Measurements from ENCODE around the gene GMEB2. TPM values are rescaled to one million over a fixed set of nuclear protein-coding genes. Genes with fewer than 3 reads are reported as not detected.

The GMEB2 gene
- total RNA-seq, 1 experiment from 2014 or later, result 14.3 TPM

GRCh38 chr20:63591147-63591533, 35.8 kb downstream of the GMEB2 start:
- no peak for DNase-seq
- H3T11ph ChIP-seq (ENCODE audit: low read length), result no peak overlapping the region
- no peaks in the 10 kb centered on the region for H3K27me3 ChIP-seq (ENCODE audit: insufficient read depth, low read length)
- no peak overlapping the region for H2BK15ac ChIP-seq (ENCODE audit: low read depth, low read length)
- H3K79me1 ChIP-seq (ENCODE audit: insufficient read depth, low read depth, low read length, poor library complexity, severe bottlenecking), result no peaks in the 10 kb centered on the region
- H3K36me3 Mint-ChIP-seq (ENCODE audit: insufficient read depth in 1 of 3, low read depth in 3 of 3), result peaks cover 2 to 40% (median 28%) of the 10 kb centered on the region in 3 experiments
- no peak overlapping the region for H4K91ac ChIP-seq (ENCODE audit: insufficient read length, low read depth, low read length)
- H2BK5ac ChIP-seq (ENCODE audit: insufficient read length, low read length), result no peak overlapping the region
- no peak overlapping the region for H3K23ac ChIP-seq (ENCODE audit: insufficient read length, low read depth, low read length)
- no peak overlapping the region for H2BK20ac ChIP-seq (ENCODE audit: low read depth, low read length, poor library complexity, severe bottlenecking)
- no peak overlapping the region for H2BK120ac ChIP-seq (ENCODE audit: low read depth, low read length, poor library complexity, severe bottlenecking)
- no peak overlapping the region for H3K27ac ChIP-seq (ENCODE audit: insufficient read length, low read depth, low read length)
- H4K8ac ChIP-seq (replicated peaks; ENCODE audit: insufficient read length, low read depth, low read length), result no peak overlapping the region
- no peak overlapping the region for H3K9ac ChIP-seq (ENCODE audit: extremely low read depth, insufficient read length, low read length)
- TF ChIP-seq CTCF (conservative IDR thresholded peaks at IDR 0.05), result no peak
- no peaks in the 10 kb centered on the region for H3K27me3 Mint-ChIP-seq (ENCODE audit: low read depth)
- peaks cover 3 to 7% of the 10 kb centered on the region in 2 experiments; a peak in 2 of 4 replicates for H3K4me1 Mint-ChIP-seq
- H3K9me3 ChIP-seq (ENCODE audit: control insufficient read depth, low read depth, low read length), result no peaks in the 10 kb centered on the region
- H2AFZ ChIP-seq (ENCODE audit: low read length), result no peak overlapping the region
- H3K9me3 Mint-ChIP-seq, result no peaks in the 10 kb centered on the region
- no peaks in the 10 kb centered on the region for H4K20me1 ChIP-seq (ENCODE audit: control insufficient read depth, insufficient read depth, insufficient read length)
- no peak overlapping the region for H2AK5ac ChIP-seq (ENCODE audit: insufficient read length, low read length)
- H4K5ac ChIP-seq (ENCODE audit: insufficient read length, low read depth, low read length), result no peak overlapping the region
- H3K4ac ChIP-seq (ENCODE audit: low read depth, low read length), result no peak overlapping the region
- H3K27ac Mint-ChIP-seq, result no peak overlapping the region; a peak in 1 of 7 replicates
- H3K4me1 ChIP-seq (ENCODE audit: insufficient read depth, low read length), result no peaks in the 10 kb centered on the region
- WGBS (ENCODE audit: extremely low coverage, insufficient read length, low lambda C conversion rate), result no CpG with 5 or more reads among the region's 4 CpGs
- no peaks in the 10 kb centered on the region for H3K79me2 ChIP-seq (ENCODE audit: insufficient read depth, low read length)
- no peak overlapping the region for H3K4me3 Mint-ChIP-seq
- no peaks in the 10 kb centered on the region for H3K23me2 ChIP-seq (ENCODE audit: insufficient read length, low read depth, low read length, poor library complexity, severe bottlenecking)
- no peak overlapping the region for H3K18ac ChIP-seq (ENCODE audit: insufficient read length, low read depth, low read length)
- H3K4me2 ChIP-seq (ENCODE audit: insufficient read depth, insufficient read length, low read length), result no peak overlapping the region
- H2BK12ac ChIP-seq (ENCODE audit: insufficient read length, low read depth, low read length), result no peak overlapping the region
- H3K56ac ChIP-seq (ENCODE audit: insufficient read length, low read depth, low read length), result no peak overlapping the region
- no peak overlapping the region for H3K14ac ChIP-seq (ENCODE audit: insufficient read depth, low read length)
